T-helper 2 cell treated with Interferon-gamma antibody and Interleukin-4, amounts not matched to agents 5 μg/mL and 100 μg/mL, for 36 hours (primary cell): ENCODE results near the gene PNMA8A.
A peak's percentile ranks its signal among the peaks of the same experiment; 100 is the strongest.
"Not testable (repeated sequence)": the region's sequence is repeated elsewhere in the genome, so short reads cannot be mapped to it uniquely, and the experiment has no call there.

Experiments used
- DNase-seq: peaks from one replicate; pipeline ENCODE4 v3.0.0; 2021; ENCODE audit warnings: low spot score
- H3K27ac Mint-ChIP-seq: one replicate; pipeline ENCODE4 v1.8.0; 2021; ENCODE audit warnings: mild to moderate bottlenecking, mixed read lengths
- H3K27me3 Mint-ChIP-seq: one replicate; pipeline ENCODE4 v1.8.0; 2021; ENCODE audit warnings: low read depth, mixed read lengths
- H3K36me3 Mint-ChIP-seq: one replicate; pipeline ENCODE4 v1.8.0; 2021; ENCODE audit warnings: low read depth, mixed read lengths
- H3K4me1 Mint-ChIP-seq: one replicate; pipeline ENCODE4 v1.8.0; 2021; ENCODE audit warnings: low read depth, mixed read lengths
- H3K4me3 Mint-ChIP-seq: one replicate; pipeline ENCODE4 v1.8.0; 2022; ENCODE audit warnings: mild to moderate bottlenecking, moderate library complexity, mixed read lengths
- H3K9me3 Mint-ChIP-seq: one replicate; pipeline ENCODE4 v1.8.0; 2021; ENCODE audit warnings: mixed read lengths

The PNMA8A gene

GRCh38 chr19:46471116-46471733 is at the start of gene PNMA8A:
PNMA8A (minus strand) TSS chr19:46471563; CDS start chr19:46471035, 528 bp downstream.
- H3K36me3 Mint-ChIP-seq, result no peaks in the 10 kb centered on the region
- H3K27me3 Mint-ChIP-seq, result peaks cover 51% of the 10 kb centered on the region
- H3K4me1 Mint-ChIP-seq, result no peaks in the 10 kb centered on the region
- no peak within 1 kb of the TSS for H3K27ac Mint-ChIP-seq
- H3K9me3 Mint-ChIP-seq, result no peaks in the 10 kb centered on the region
- H3K4me3 Mint-ChIP-seq, result no peak within 1 kb of the TSS
- DNase-seq, result no peak

GRCh38 chr19:46520616-46521015 is 49.3 kb upstream of the PNMA8A start:
- no peak overlapping the region for H3K4me3 Mint-ChIP-seq
- H3K9me3 Mint-ChIP-seq, result peaks cover 7% of the 10 kb centered on the region
- H3K36me3 Mint-ChIP-seq, result peaks cover 8% of the 10 kb centered on the region
- H3K27me3 Mint-ChIP-seq, result no peaks in the 10 kb centered on the region
- H3K27ac Mint-ChIP-seq, result no peak overlapping the region
- H3K4me1 Mint-ChIP-seq, result peaks cover 29% of the 10 kb centered on the region
- DNase-seq, result no peak

- H3K36me3 Mint-ChIP-seq, result no peaks in the 10 kb centered on the region
- peaks cover 24% of the 10 kb centered on the region for H3K4me1 Mint-ChIP-seq
- no peaks in the 10 kb centered on the region for H3K9me3 Mint-ChIP-seq
- no peak overlapping the region for H3K4me3 Mint-ChIP-seq
- H3K27me3 Mint-ChIP-seq, result peaks cover 10% of the 10 kb centered on the region
- no peak overlapping the region for H3K27ac Mint-ChIP-seq
- no peak for DNase-seq
Observed at GRCh38 chr19:46517471-46517870, 46.1 kb upstream of the PNMA8A start.

- Mint-ChIP-seq H3K4me3 (no peak overlapping the region), H3K27me3 (peaks cover 11% of the 10 kb centered on the region), H3K9me3 (no peaks in the 10 kb centered on the region), H3K4me1 (peaks cover 20% of the 10 kb centered on the region), H3K36me3 (no peaks in the 10 kb centered on the region), H3K27ac (no peak overlapping the region)
- peak; percentile 9 for DNase-seq
Observed at GRCh38 chr19:46515879-46516350, 44.6 kb upstream of the PNMA8A start.

GRCh38 chr19:46515290-46515609 is 43.9 kb upstream of the PNMA8A start:
- no peak overlapping the region for H3K27ac Mint-ChIP-seq
- DNase-seq, result no peak
- H3K27me3 Mint-ChIP-seq, result peaks cover 13% of the 10 kb centered on the region
- peaks cover 14% of the 10 kb centered on the region for H3K4me1 Mint-ChIP-seq
- H3K36me3 Mint-ChIP-seq, result no peaks in the 10 kb centered on the region
- no peak overlapping the region for H3K4me3 Mint-ChIP-seq
- no peaks in the 10 kb centered on the region for H3K9me3 Mint-ChIP-seq

- H3K27me3 Mint-ChIP-seq, result peaks cover 13% of the 10 kb centered on the region
- DNase-seq, result no peak
- H3K4me1 Mint-ChIP-seq, result peaks cover 10% of the 10 kb centered on the region
- no peaks in the 10 kb centered on the region for H3K36me3 Mint-ChIP-seq
- H3K9me3 Mint-ChIP-seq, result no peaks in the 10 kb centered on the region
- H3K4me3 Mint-ChIP-seq, result no peak overlapping the region
- no peak overlapping the region for H3K27ac Mint-ChIP-seq
Observed at GRCh38 chr19:46514589-46515289, 43.4 kb upstream of the PNMA8A start.

GRCh38 chr19:46513461-46514236 is 42.3 kb upstream of the PNMA8A start:
- H3K9me3 Mint-ChIP-seq, result no peaks in the 10 kb centered on the region
- DNase-seq, result peak; percentile 69
- no peak overlapping the region for H3K27ac Mint-ChIP-seq
- peaks cover 10% of the 10 kb centered on the region for H3K4me1 Mint-ChIP-seq
- peaks cover 13% of the 10 kb centered on the region for H3K27me3 Mint-ChIP-seq
- no peak overlapping the region for H3K4me3 Mint-ChIP-seq
- H3K36me3 Mint-ChIP-seq, result no peaks in the 10 kb centered on the region

- peaks cover 24% of the 10 kb centered on the region for H3K27me3 Mint-ChIP-seq
- H3K4me3 Mint-ChIP-seq, result no peak overlapping the region
- no peak overlapping the region for H3K27ac Mint-ChIP-seq
- H3K36me3 Mint-ChIP-seq, result no peaks in the 10 kb centered on the region
- peaks cover 10% of the 10 kb centered on the region for H3K4me1 Mint-ChIP-seq
- H3K9me3 Mint-ChIP-seq, result no peaks in the 10 kb centered on the region
- no peak for DNase-seq
Observed at GRCh38 chr19:46511237-46511636, 39.9 kb upstream of the PNMA8A start.

- Mint-ChIP-seq H3K4me1 (no peaks in the 10 kb centered on the region), H3K27me3 (peaks cover 19% of the 10 kb centered on the region), H3K4me3 (no peak overlapping the region), H3K36me3 (no peaks in the 10 kb centered on the region), H3K27ac (no peak overlapping the region), H3K9me3 (no peaks in the 10 kb centered on the region)
- DNase-seq, result no peak
Observed at GRCh38 chr19:46508206-46508605, 36.8 kb upstream of the PNMA8A start.

- Mint-ChIP-seq H3K27me3 (peaks cover 26% of the 10 kb centered on the region), H3K4me3 (no peak overlapping the region), H3K9me3 (no peaks in the 10 kb centered on the region), H3K27ac (no peak overlapping the region), H3K4me1 (no peaks in the 10 kb centered on the region), H3K36me3 (no peaks in the 10 kb centered on the region)
- DNase-seq, result no peak
Observed at GRCh38 chr19:46503848-46504453, 32.6 kb upstream of the PNMA8A start.

GRCh38 chr19:46502891-46503290 is 31.5 kb upstream of the PNMA8A start:
- Mint-ChIP-seq H3K4me3 (no peak overlapping the region), H3K27me3 (peaks cover 25% of the 10 kb centered on the region), H3K9me3 (no peaks in the 10 kb centered on the region), H3K36me3 (no peaks in the 10 kb centered on the region), H3K27ac (no peak overlapping the region), H3K4me1 (no peaks in the 10 kb centered on the region)
- DNase-seq, result no peak

- Mint-ChIP-seq H3K4me1 (peaks cover under 1% of the 10 kb centered on the region), H3K27ac (no peak overlapping the region), H3K4me3 (no peak overlapping the region), H3K36me3 (no peaks in the 10 kb centered on the region), H3K9me3 (no peaks in the 10 kb centered on the region), H3K27me3 (peaks cover 36% of the 10 kb centered on the region)
- DNase-seq, result no peak
Observed at GRCh38 chr19:46499692-46500091, 28.3 kb upstream of the PNMA8A start.

GRCh38 chr19:46497773-46498172 is 26.4 kb upstream of the PNMA8A start:
- no peak for DNase-seq
- no peaks in the 10 kb centered on the region for H3K9me3 Mint-ChIP-seq

GRCh38 chr19:46496886-46497285 is 25.5 kb upstream of the PNMA8A start:
- H3K27me3 Mint-ChIP-seq, result peaks cover 46% of the 10 kb centered on the region
- H3K4me1 Mint-ChIP-seq, H3K9me3 Mint-ChIP-seq, H3K4me3 Mint-ChIP-seq, DNase-seq, H3K27ac Mint-ChIP-seq, H3K36me3 Mint-ChIP-seq: not testable (repeated sequence)

More at GRCh38 chr19:46497773-46498172, 26.4 kb upstream of the PNMA8A start:
- Mint-ChIP-seq H3K4me1 (peaks cover 5% of the 10 kb centered on the region), H3K4me3 (no peak overlapping the region), H3K27me3 (peaks cover 43% of the 10 kb centered on the region), H3K36me3 (peaks cover 2% of the 10 kb centered on the region), H3K27ac (no peak overlapping the region)
